HepG2 (cell line): ENCODE data around the gene KLHDC8B. TPM values are rescaled to one million over a fixed set of nuclear protein-coding genes. Genes with fewer than 3 reads are reported as not detected.
A peak's percentile ranks its signal among the peaks of the same experiment; 100 is the strongest.

Experiments
- ADNP ChIP-seq: sonication (generic); formaldehyde crosslinking; IDR thresholded peaks from 2 replicates; pipeline ENCODE4 v1.4.0; 2020; ENCODE audit warnings: missing genetic modification reagents
- CBFB ChIP-seq: sonication (generic); formaldehyde crosslinking; IDR thresholded peaks from 2 replicates; pipeline ENCODE4 v1.4.0; 2020; ENCODE audit warnings: missing genetic modification reagents
- DDIT3 ChIP-seq: sonication (generic); formaldehyde crosslinking; IDR thresholded peaks from 2 replicates; pipeline ENCODE4 v1.4.0; 2020; ENCODE audit warnings: mild to moderate bottlenecking, missing genetic modification reagents
- FOSL2 ChIP-seq: sonication (generic); formaldehyde crosslinking; IDR thresholded peaks from 2 replicates; pipeline ENCODE4 v1.4.0; 2020; ENCODE audit warnings: missing genetic modification reagents
- HMG20A ChIP-seq: IDR thresholded peaks from 2 replicates; pipeline ENCODE4 v1.6.1; 2016; ENCODE audit warnings: borderline replicate concordance
- NAIF1 ChIP-seq: sonication (generic); formaldehyde crosslinking; IDR thresholded peaks from 2 replicates; pipeline ENCODE4 v1.5.0; 2020; ENCODE audit warnings: mild to moderate bottlenecking, missing genetic modification reagents, borderline replicate concordance
- NFE2L1 ChIP-seq: sonication (generic); formaldehyde crosslinking; IDR thresholded peaks from 2 replicates; pipeline ENCODE4 v1.4.0; 2020; ENCODE audit warnings: missing genetic modification reagents, mild to moderate bottlenecking, borderline replicate concordance
- NRL ChIP-seq: sonication (generic); formaldehyde crosslinking; IDR thresholded peaks from 2 replicates; pipeline ENCODE4 v1.5.0; 2020; ENCODE audit warnings: missing genetic modification reagents, mild to moderate bottlenecking, moderate library complexity, borderline replicate concordance
- RFXANK ChIP-seq: IDR thresholded peaks from 2 replicates; pipeline ENCODE4 v1.6.1; 2016
- SAP130 ChIP-seq: IDR thresholded peaks from 2 replicates; pipeline ENCODE4 v1.6.1; 2016; ENCODE audit warnings: low read depth
- TEF ChIP-seq: sonication (generic); formaldehyde crosslinking; IDR thresholded peaks from 2 replicates; pipeline ENCODE4 v1.5.0; 2020; ENCODE audit warnings: missing genetic modification reagents
- ZBTB37 ChIP-seq: sonication (generic); formaldehyde crosslinking; IDR thresholded peaks from 2 replicates; pipeline ENCODE4 v1.4.0; 2020; ENCODE audit warnings: mild to moderate bottlenecking, missing genetic modification reagents
- ZKSCAN8 ChIP-seq: IDR thresholded peaks from 2 replicates; pipeline ENCODE4 v1.6.1; 2016; ENCODE audit warnings: borderline replicate concordance, missing genetic modification reagents, missing compliant biosample characterization
- ZNF3 ChIP-seq: IDR thresholded peaks from 2 replicates; pipeline ENCODE4 v1.7.0; 2017; ENCODE audit warnings: inconsistent platforms
- ZNF34 ChIP-seq: sonication (generic); formaldehyde crosslinking; IDR thresholded peaks from 2 replicates; pipeline ENCODE4 v1.4.0; 2020; ENCODE audit warnings: mild to moderate bottlenecking, missing genetic modification reagents, borderline replicate concordance
- ZNF510 ChIP-seq: sonication (generic); formaldehyde crosslinking; IDR thresholded peaks from 2 replicates; pipeline ENCODE4 v1.4.0; 2020; ENCODE audit warnings: low read depth, mild to moderate bottlenecking, missing genetic modification reagents
- ZNF562 ChIP-seq: sonication (generic); formaldehyde crosslinking; IDR thresholded peaks from 2 replicates; pipeline ENCODE4 v1.8.0; 2022; ENCODE audit warnings: missing genetic modification reagents, borderline replicate concordance
- ZNF580 ChIP-seq: IDR thresholded peaks from 2 replicates; pipeline ENCODE4 v1.6.1; 2016; ENCODE audit warnings: low read depth, borderline replicate concordance
- ZNF782 ChIP-seq: sonication (generic); formaldehyde crosslinking; IDR thresholded peaks from 2 replicates; pipeline ENCODE4 v1.4.0; 2020; ENCODE audit warnings: missing genetic modification reagents, mild to moderate bottlenecking, borderline replicate concordance
- ZSCAN30 ChIP-seq: sonication (generic); formaldehyde crosslinking; IDR thresholded peaks from 2 replicates; pipeline ENCODE4 v1.5.0; 2020; ENCODE audit warnings: mild to moderate bottlenecking, missing genetic modification reagents
- polyA plus RNA-seq, 8 experiments: library from polyadenylated mRNA; depleted of rRNA in 3 of 8; stranded (reverse) in 7 of 8; unstranded in 1 of 8; fragments of >200 nt; fragmentation: Illumina TruSeq in 4 of 8; extraction: Trizol in 4 of 8; gene quantifications; 2 replicates each; pipeline versions ENCODE4 v1.2.1 to v1.2.3, GENCODE V29; 2011 to 2016; ENCODE audit warnings: low read depth in 4 of 8, missing spikeins in 1 of 8, mixed read lengths in 1 of 8; ENCODE audit not compliant: insufficient read depth in 1 of 8
- total RNA-seq, 5 experiments: library from RNA; depleted of rRNA; stranded (reverse); fragments of >200 nt; fragmentation: Illumina TruSeq; extraction: Trizol; gene quantifications; 2 replicates each; pipeline ENCODE4 v1.2.3, GENCODE V29; 2016; ENCODE audit warnings: low read depth in 1 of 5
- TF ChIP-seq, protein P1 (sequence below): sonication (generic); formaldehyde crosslinking; IDR thresholded peaks from 2 replicates; pipeline ENCODE4 v1.4.0; 2020; ENCODE audit warnings: missing genetic modification reagents, mild to moderate bottlenecking, borderline replicate concordance
- TF ChIP-seq, protein P2 (sequence below): IDR thresholded peaks from 2 replicates; pipeline ENCODE4 v1.6.1; 2016; ENCODE audit warnings: control low read depth
- TF ChIP-seq, protein P3 (sequence below): sonication (generic); formaldehyde crosslinking; IDR thresholded peaks from 2 replicates; pipeline ENCODE4 v1.8.0; 2022; ENCODE audit warnings: low read depth, missing genetic modification reagents
- TF ChIP-seq, protein P4 (sequence below): sonication (generic); formaldehyde crosslinking; IDR thresholded peaks from 2 replicates; pipeline ENCODE4 v1.8.0; 2022; ENCODE audit warnings: missing genetic modification reagents, low read depth, mild to moderate bottlenecking, borderline replicate concordance

Gene KLHDC8B
- total and polyA plus RNA-seq, 2 of the 13 experiments (the other 11 are each of a cell fraction or from before 2014, with no cell fraction given): 17.2 to 17.8 TPM

DNA sequence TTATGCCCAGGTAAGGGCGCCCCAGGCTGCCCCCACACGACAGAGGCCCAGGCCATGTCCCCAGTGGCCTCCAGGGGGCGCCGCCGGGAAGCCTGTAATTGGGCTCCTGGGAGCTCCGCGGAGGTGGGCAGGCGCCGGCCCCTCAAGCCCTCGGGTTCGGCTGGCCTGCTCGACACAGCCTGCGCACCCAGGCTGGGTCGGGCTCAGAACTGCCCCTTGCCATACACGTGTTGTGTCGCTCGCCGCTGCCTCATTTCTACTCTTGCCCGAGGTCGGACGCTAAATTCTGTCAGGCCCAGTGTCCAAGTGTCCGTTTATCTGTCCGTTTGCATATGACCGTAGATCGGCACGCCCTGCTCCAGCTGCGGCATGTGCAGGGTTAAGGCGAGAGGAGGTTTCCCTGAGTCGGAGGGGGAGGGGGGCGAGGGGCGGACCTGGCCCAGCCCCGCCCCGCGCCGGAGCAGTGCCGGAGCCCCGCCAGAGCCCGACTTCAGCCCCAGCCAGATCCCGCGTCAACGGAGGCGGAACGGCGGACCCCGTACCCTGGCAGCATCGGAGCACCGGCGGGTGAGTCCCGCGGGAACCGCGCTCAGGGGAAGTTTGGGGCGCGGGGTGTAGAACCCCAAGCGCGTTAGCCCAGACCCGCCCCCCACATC, at the start of gene KLHDC8B (continued):
- peak; percentile 77 for TF ChIP-seq NRL (CRISPR knock-in tag)
- TF ChIP-seq, protein P1, sequence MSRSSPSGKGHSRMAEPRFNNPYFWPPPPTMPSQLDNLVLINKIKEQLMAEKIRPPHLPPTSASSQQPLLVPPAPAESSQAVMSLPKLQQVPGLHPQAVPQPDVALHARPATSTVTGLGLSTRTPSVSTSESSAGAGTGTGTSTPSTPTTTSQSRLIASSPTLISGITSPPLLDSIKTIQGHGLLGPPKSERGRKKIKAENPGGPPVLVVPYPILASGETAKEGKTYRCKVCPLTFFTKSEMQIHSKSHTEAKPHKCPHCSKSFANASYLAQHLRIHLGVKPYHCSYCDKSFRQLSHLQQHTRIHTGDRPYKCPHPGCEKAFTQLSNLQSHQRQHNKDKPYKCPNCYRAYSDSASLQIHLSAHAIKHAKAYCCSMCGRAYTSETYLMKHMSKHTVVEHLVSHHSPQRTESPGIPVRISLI: no peak; the same call in 1 of the 2 replicates
- no peak for TF ChIP-seq NFE2L1
- no peak for TF ChIP-seq HMG20A (CRISPR knock-in tag)
- TF ChIP-seq TEF (CRISPR knock-in tag): no peak
- no peak for TF ChIP-seq RFXANK (CRISPR knock-in tag)
- TF ChIP-seq, protein P2, sequence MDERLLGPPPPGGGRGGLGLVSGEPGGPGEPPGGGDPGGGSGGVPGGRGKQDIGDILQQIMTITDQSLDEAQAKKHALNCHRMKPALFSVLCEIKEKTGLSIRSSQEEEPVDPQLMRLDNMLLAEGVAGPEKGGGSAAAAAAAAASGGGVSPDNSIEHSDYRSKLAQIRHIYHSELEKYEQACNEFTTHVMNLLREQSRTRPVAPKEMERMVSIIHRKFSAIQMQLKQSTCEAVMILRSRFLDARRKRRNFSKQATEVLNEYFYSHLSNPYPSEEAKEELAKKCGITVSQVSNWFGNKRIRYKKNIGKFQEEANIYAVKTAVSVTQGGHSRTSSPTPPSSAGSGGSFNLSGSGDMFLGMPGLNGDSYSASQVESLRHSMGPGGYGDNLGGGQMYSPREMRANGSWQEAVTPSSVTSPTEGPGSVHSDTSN (CRISPR knock-in tag): no peak
- TF ChIP-seq ZNF562 (CRISPR knock-in tag): no peak
- TF ChIP-seq ZNF580 (CRISPR knock-in tag): peak; percentile 82; the same call in 1 of the 2 replicates
- TF ChIP-seq CBFB (CRISPR knock-in tag): no peak
- TF ChIP-seq, protein P3, sequence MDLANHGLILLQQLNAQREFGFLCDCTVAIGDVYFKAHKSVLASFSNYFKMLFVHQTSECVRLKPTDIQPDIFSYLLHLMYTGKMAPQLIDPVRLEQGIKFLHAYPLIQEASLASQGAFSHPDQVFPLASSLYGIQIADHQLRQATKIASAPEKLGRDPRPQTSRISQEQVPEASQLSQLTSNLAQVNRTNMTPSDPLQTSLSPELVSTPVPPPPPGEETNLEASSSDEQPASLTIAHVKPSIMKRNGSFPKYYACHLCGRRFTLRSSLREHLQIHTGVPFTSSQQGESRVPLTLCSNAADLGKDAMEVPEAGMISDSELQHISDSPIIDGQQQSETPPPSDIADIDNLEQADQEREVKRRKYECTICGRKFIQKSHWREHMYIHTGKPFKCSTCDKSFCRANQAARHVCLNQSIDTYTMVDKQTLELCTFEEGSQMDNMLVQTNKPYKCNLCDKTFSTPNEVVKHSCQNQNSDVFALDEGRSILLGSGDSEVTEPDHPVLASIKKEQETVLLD (CRISPR knock-in tag): peak; percentile 62; the same call in 1 of the 2 replicates
- peak; percentile 19; the same call in 1 of the 2 replicates for TF ChIP-seq FOSL2 (CRISPR knock-in tag)
- TF ChIP-seq DDIT3: no peak
- peak; percentile 79; the same call in 1 of the 2 replicates for TF ChIP-seq ZKSCAN8 (CRISPR knock-in tag)
- no peak for TF ChIP-seq NAIF1
- TF ChIP-seq, protein P4, sequence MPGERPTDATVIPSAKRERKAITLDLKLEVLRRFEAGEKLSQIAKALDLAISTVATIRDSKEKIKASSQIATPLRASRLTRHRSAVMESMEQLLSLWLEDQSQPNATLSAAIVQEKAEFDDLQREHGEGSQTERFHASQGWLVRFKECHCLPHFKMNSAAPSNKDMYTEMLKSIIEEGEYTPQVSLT: no peak
- no peak for TF ChIP-seq ZNF510 (CRISPR knock-in tag)
- no peak; the same call in 1 of the 2 replicates for TF ChIP-seq ADNP
- TF ChIP-seq ZNF34 (CRISPR knock-in tag): peak; percentile 66; the same call in 1 of the 2 replicates
- TF ChIP-seq ZBTB37 (CRISPR knock-in tag): no peak
- no peak for TF ChIP-seq ZSCAN30 (CRISPR knock-in tag)
- TF ChIP-seq SAP130: peak; percentile 82
- TF ChIP-seq ZNF3 (CRISPR knock-in tag): no peak
- TF ChIP-seq ZNF782 (CRISPR knock-in tag): peak; percentile 50; the same call in 1 of the 2 replicates
